Neutrophil (primary cell): Measurements from ENCODE around the gene TAF1B.

Experiments
- H3K27ac ChIP-seq: fragments of 200-600 bp; sonication (generic); 2 replicates; pipeline ENCODE4 v1.5.1; 2016; ENCODE audit warnings: mild to moderate bottlenecking, moderate library complexity
- H3K27me3 ChIP-seq: fragments of 200-600 bp; sonication (generic); 2 replicates; pipeline ENCODE4 v1.6.0; 2016; ENCODE audit warnings: mild to moderate bottlenecking
- H3K36me3 ChIP-seq: fragments of 200-600 bp; sonication (generic); 2 replicates; pipeline ENCODE4 v1.5.1; 2017
- H3K4me1 ChIP-seq, 2 experiments: fragments of 200-600 bp in 1 of 2; sonication (generic) in 1 of 2; 1 replicate in 1 of 2; 2 replicates in 1 of 2; pipeline versions ENCODE4 v1.5.1 to v1.6.1; 2013 to 2016; ENCODE audit warnings: low read depth in 1 of 2, low read length in 1 of 2, mild to moderate bottlenecking in 1 of 2, moderate library complexity in 1 of 2; ENCODE audit not compliant: control insufficient read depth in 1 of 2, insufficient read depth in 1 of 2
- H3K4me3 ChIP-seq, 2 experiments: fragments of 200-600 bp in 1 of 2; sonication (generic) in 1 of 2; 1 replicate in 1 of 2; 2 replicates in 1 of 2; pipeline ENCODE4 v1.5.1; 2013 to 2016; ENCODE audit warnings: low read depth in 1 of 2, low read length in 1 of 2, mild to moderate bottlenecking in 1 of 2, moderate library complexity in 1 of 2
- H3K9me3 ChIP-seq: fragments of 200-600 bp; sonication (generic); 2 replicates; pipeline ENCODE4 v1.5.1; 2016
- CTCF ChIP-seq: fragments of 200-600 bp; sonication (generic); IDR thresholded peaks from 2 replicates; pipeline ENCODE4 v1.5.1; 2016; ENCODE audit warnings: antibody characterized with exemption

Gene TAF1B

GRCh38 chr2:9883897-9884296, 40.6 kb downstream of the TAF1B start:
- H3K4me3 ChIP-seq: no peak overlapping the region
- H3K4me1 ChIP-seq: no peaks in the 10 kb centered on the region
- H3K9me3 ChIP-seq: no peaks in the 10 kb centered on the region
- H3K27me3 ChIP-seq: no peaks in the 10 kb centered on the region
- TF ChIP-seq CTCF: no peak
- no peaks in the 10 kb centered on the region for H3K36me3 ChIP-seq
- H3K27ac ChIP-seq: no peak overlapping the region

GRCh38 chr2:9884436-9884835, 41.2 kb downstream of the TAF1B start:
- Histone ChIP-seq H3K9me3 (no peaks in the 10 kb centered on the region), H3K27me3 (no peaks in the 10 kb centered on the region), H3K4me1 (no peaks in the 10 kb centered on the region), H3K4me3 (no peak overlapping the region), H3K27ac (no peak overlapping the region), H3K36me3 (no peaks in the 10 kb centered on the region)
- TF ChIP-seq CTCF: no peak

- no peak overlapping the region for H3K4me3 ChIP-seq
- H3K4me1 ChIP-seq: no peaks in the 10 kb centered on the region
- no peak overlapping the region for H3K27ac ChIP-seq
- no peaks in the 10 kb centered on the region for H3K27me3 ChIP-seq
- no peaks in the 10 kb centered on the region for H3K36me3 ChIP-seq
- no peak for TF ChIP-seq CTCF
- H3K9me3 ChIP-seq: no peaks in the 10 kb centered on the region
Observed at GRCh38 chr2:9885036-9885684, 41.9 kb downstream of the TAF1B start.

GRCh38 chr2:9887513-9887912, 44.2 kb downstream of the TAF1B start:
- no peaks in the 10 kb centered on the region for H3K4me1 ChIP-seq
- no peak overlapping the region for H3K4me3 ChIP-seq
- H3K27ac ChIP-seq: no peak overlapping the region
- no peak for TF ChIP-seq CTCF
- no peaks in the 10 kb centered on the region for H3K9me3 ChIP-seq
- H3K27me3 ChIP-seq: no peaks in the 10 kb centered on the region
- H3K36me3 ChIP-seq: no peaks in the 10 kb centered on the region

- no peaks in the 10 kb centered on the region for H3K27me3 ChIP-seq
- H3K36me3 ChIP-seq: no peaks in the 10 kb centered on the region
- H3K4me3 ChIP-seq: no peak overlapping the region
- no peak for TF ChIP-seq CTCF
- H3K4me1 ChIP-seq: no peaks in the 10 kb centered on the region
- H3K9me3 ChIP-seq: no peaks in the 10 kb centered on the region
- H3K27ac ChIP-seq: no peak overlapping the region
Observed at GRCh38 chr2:9889812-9890261, 46.6 kb downstream of the TAF1B start.
